Stimulated activated memory B cell treated with anti-CD40 and anti-IgM and Interleukin-4, amounts not matched to agents 10 μg/mL and 1 μg/mL and 100 μg/mL, for 72 hours (primary cell): ENCODE results near the gene MBP.

Experiments used
- ATAC-seq: fragments of 150-1000 bp; cut with Tn5 transposase; 2 replicates; pipeline ENCODE4 v1.10.0; 2021
- H3K27ac Mint-ChIP-seq: one replicate; pipeline ENCODE4 v1.8.0; 2022; ENCODE audit warnings: mild to moderate bottlenecking, mixed read lengths
- H3K27me3 Mint-ChIP-seq: one replicate; pipeline ENCODE4 v1.8.0; 2022; ENCODE audit warnings: mixed read lengths
- H3K36me3 Mint-ChIP-seq: one replicate; pipeline ENCODE4 v1.8.0; 2022; ENCODE audit warnings: mixed read lengths
- H3K4me1 Mint-ChIP-seq: one replicate; pipeline ENCODE4 v1.8.0; 2022; ENCODE audit warnings: mixed read lengths
- H3K4me3 Mint-ChIP-seq: one replicate; pipeline ENCODE4 v1.8.0; 2022; ENCODE audit warnings: mild to moderate bottlenecking, moderate library complexity, mixed read lengths
- H3K9me3 Mint-ChIP-seq: one replicate; pipeline ENCODE4 v1.8.0; 2022; ENCODE audit warnings: mixed read lengths

MBP gene

GRCh38 chr18:77069931-77070330 lies 62.7 kb downstream of the MBP start:
- peak overlapping the region; percentile 49 for H3K4me3 Mint-ChIP-seq
- H3K36me3 Mint-ChIP-seq, result peaks cover 44% of the 10 kb centered on the region
- peak overlapping the region; percentile 99 for H3K27ac Mint-ChIP-seq
- no peaks in the 10 kb centered on the region for H3K27me3 Mint-ChIP-seq
- H3K9me3 Mint-ChIP-seq, result no peaks in the 10 kb centered on the region
- peaks cover 89% of the 10 kb centered on the region for H3K4me1 Mint-ChIP-seq
- ATAC-seq, result no peak

- H3K4me3 Mint-ChIP-seq, result peak overlapping the region; percentile 49
Observed at GRCh38 chr18:77069482-77069881, 63.1 kb downstream of the MBP start.

GRCh38 chr18:77068321-77069312 lies 64.0 kb downstream of the MBP start:
- H3K9me3 Mint-ChIP-seq, result peaks cover 3% of the 10 kb centered on the region
- H3K27me3 Mint-ChIP-seq, result no peaks in the 10 kb centered on the region
- H3K27ac Mint-ChIP-seq, result peak overlapping the region; percentile 99
- peaks cover 48% of the 10 kb centered on the region for H3K36me3 Mint-ChIP-seq
- peak overlapping the region; percentile 73 for H3K4me3 Mint-ChIP-seq
- peaks cover 91% of the 10 kb centered on the region for H3K4me1 Mint-ChIP-seq
- ATAC-seq, result peak; percentile 76

More at GRCh38 chr18:77069482-77069881, 63.1 kb downstream of the MBP start:
- H3K9me3 Mint-ChIP-seq, result no peaks in the 10 kb centered on the region
- H3K27ac Mint-ChIP-seq, result peak overlapping the region; percentile 99
- H3K27me3 Mint-ChIP-seq, result no peaks in the 10 kb centered on the region
- peaks cover 91% of the 10 kb centered on the region for H3K4me1 Mint-ChIP-seq
- peaks cover 45% of the 10 kb centered on the region for H3K36me3 Mint-ChIP-seq
- ATAC-seq, result no peak

GRCh38 chr18:77067291-77068061 lies 65.1 kb downstream of the MBP start:
- H3K4me3 Mint-ChIP-seq, result peak overlapping the region; percentile 22
- peak; percentile 63 for ATAC-seq
- peak overlapping the region; percentile 99 for H3K27ac Mint-ChIP-seq
- peaks cover 3% of the 10 kb centered on the region for H3K9me3 Mint-ChIP-seq
- H3K36me3 Mint-ChIP-seq, result peaks cover 59% of the 10 kb centered on the region
- H3K27me3 Mint-ChIP-seq, result no peaks in the 10 kb centered on the region
- peaks cover 95% of the 10 kb centered on the region for H3K4me1 Mint-ChIP-seq

- Mint-ChIP-seq H3K27ac (peak overlapping the region; percentile 99), H3K36me3 (peaks cover 67% of the 10 kb centered on the region), H3K27me3 (no peaks in the 10 kb centered on the region), H3K9me3 (peaks cover 3% of the 10 kb centered on the region), H3K4me3 (no peak overlapping the region), H3K4me1 (peaks cover 95% of the 10 kb centered on the region)
- ATAC-seq, result no peak
Observed at GRCh38 chr18:77066689-77067088, 65.9 kb downstream of the MBP start.

- Mint-ChIP-seq H3K27me3 (no peaks in the 10 kb centered on the region), H3K4me1 (peaks cover 95% of the 10 kb centered on the region), H3K36me3 (peaks cover 62% of the 10 kb centered on the region), H3K9me3 (peaks cover 3% of the 10 kb centered on the region), H3K4me3 (no peak overlapping the region), H3K27ac (peak overlapping the region; percentile 99)
- ATAC-seq, result no peak
Observed at GRCh38 chr18:77066101-77066500, 66.5 kb downstream of the MBP start.

- Mint-ChIP-seq H3K27ac (peak overlapping the region; percentile 99), H3K27me3 (no peaks in the 10 kb centered on the region), H3K4me1 (peaks cover 89% of the 10 kb centered on the region), H3K9me3 (peaks cover 3% of the 10 kb centered on the region), H3K36me3 (peaks cover 55% of the 10 kb centered on the region), H3K4me3 (no peak overlapping the region)
- peak; percentile 61 for ATAC-seq
Observed at GRCh38 chr18:77065221-77065981, 67.2 kb downstream of the MBP start.

GRCh38 chr18:77063260-77063659 lies 69.3 kb downstream of the MBP start:
- H3K27ac Mint-ChIP-seq, result peak overlapping the region; percentile 99
- peaks cover 77% of the 10 kb centered on the region for H3K4me1 Mint-ChIP-seq
- H3K27me3 Mint-ChIP-seq, result no peaks in the 10 kb centered on the region
- peak overlapping the region; percentile 41 for H3K4me3 Mint-ChIP-seq
- H3K9me3 Mint-ChIP-seq, result peaks cover 3% of the 10 kb centered on the region
- peak; percentile 69 for ATAC-seq
- H3K36me3 Mint-ChIP-seq, result peaks cover 51% of the 10 kb centered on the region

GRCh38 chr18:77062518-77063003 lies 70.0 kb downstream of the MBP start:
- no peaks in the 10 kb centered on the region for H3K27me3 Mint-ChIP-seq
- peaks cover 70% of the 10 kb centered on the region for H3K4me1 Mint-ChIP-seq
- peak; percentile 84 for ATAC-seq
- peak overlapping the region; percentile 99 for H3K27ac Mint-ChIP-seq
- peaks cover 51% of the 10 kb centered on the region for H3K36me3 Mint-ChIP-seq
- peak overlapping the region; percentile 70 for H3K4me3 Mint-ChIP-seq
- H3K9me3 Mint-ChIP-seq, result peaks cover 3% of the 10 kb centered on the region

GRCh38 chr18:77061946-77062517 lies 70.6 kb downstream of the MBP start:
- peak; percentile 72 for ATAC-seq
- H3K4me3 Mint-ChIP-seq, result peak overlapping the region; percentile 70
- H3K4me1 Mint-ChIP-seq, result peaks cover 69% of the 10 kb centered on the region
- no peaks in the 10 kb centered on the region for H3K27me3 Mint-ChIP-seq
- peaks cover 52% of the 10 kb centered on the region for H3K36me3 Mint-ChIP-seq
- H3K27ac Mint-ChIP-seq, result peak overlapping the region; percentile 99
- H3K9me3 Mint-ChIP-seq, result peaks cover 3% of the 10 kb centered on the region

GRCh38 chr18:77061281-77061945 lies 71.2 kb downstream of the MBP start:
- Mint-ChIP-seq H3K9me3 (peaks cover 3% of the 10 kb centered on the region), H3K4me3 (peak overlapping the region; percentile 70)

GRCh38 chr18:77060151-77060550 lies 72.4 kb downstream of the MBP start:
- no peak overlapping the region for H3K4me3 Mint-ChIP-seq
- peak overlapping the region; percentile 99 for H3K27ac Mint-ChIP-seq
- no peaks in the 10 kb centered on the region for H3K27me3 Mint-ChIP-seq
- H3K4me1 Mint-ChIP-seq, result peaks cover 73% of the 10 kb centered on the region
- peaks cover 40% of the 10 kb centered on the region for H3K36me3 Mint-ChIP-seq
- peaks cover 3% of the 10 kb centered on the region for H3K9me3 Mint-ChIP-seq
- ATAC-seq, result no peak

More at GRCh38 chr18:77061281-77061945, 71.2 kb downstream of the MBP start:
- peaks cover 69% of the 10 kb centered on the region for H3K4me1 Mint-ChIP-seq
- H3K27ac Mint-ChIP-seq, result peak overlapping the region; percentile 99
- no peak for ATAC-seq
- no peaks in the 10 kb centered on the region for H3K27me3 Mint-ChIP-seq
- H3K36me3 Mint-ChIP-seq, result peaks cover 51% of the 10 kb centered on the region

- Mint-ChIP-seq H3K9me3 (peaks cover 3% of the 10 kb centered on the region), H3K27me3 (no peaks in the 10 kb centered on the region), H3K4me3 (no peak overlapping the region), H3K27ac (peak overlapping the region; percentile 99), H3K36me3 (peaks cover 36% of the 10 kb centered on the region), H3K4me1 (peaks cover 74% of the 10 kb centered on the region)
- no peak for ATAC-seq
Observed at GRCh38 chr18:77059294-77059916, 73.2 kb downstream of the MBP start.
